K562 (cell line): ENCODE data around the gene SKIDA1. TPM values are rescaled to one million over a fixed set of nuclear protein-coding genes. Genes with fewer than 3 reads are reported as not detected.

Experiments
- ZBTB33 ChIP-seq: sonication (generic); formaldehyde crosslinking; IDR thresholded peaks from 2 replicates; pipeline ENCODE4 v1.8.1; 2023; ENCODE audit warnings: mild to moderate bottlenecking, missing genetic modification reagents
- ZFP30 ChIP-seq: fragments of 250-450 bp; sonication (Bioruptor Pico); IDR thresholded peaks from 2 replicates; pipeline ENCODE4 v1.8.0; 2022; ENCODE audit warnings: moderate library complexity, mild to moderate bottlenecking, inconsistent platforms, borderline replicate concordance
- polyA plus RNA-seq, 8 experiments: library from polyadenylated mRNA; depleted of rRNA in 4 of 8; stranded (reverse) in 5 of 8; unstranded in 3 of 8; fragments of >200 nt; fragmentation: Nextera tagmentation in 2 of 8; fragmentation: Illumina TruSeq in 1 of 8; extraction: Ambion mirVana in 2 of 8; extraction: Trizol in 1 of 8; gene quantifications; 2 replicates each; pipeline versions ENCODE4 v1.2.1 to v1.2.3, GENCODE V29; 2011 to 2014; ENCODE audit warnings: inconsistent platforms in 1 of 8, missing spikeins in 1 of 8
- total RNA-seq, 7 experiments: library from RNA; depleted of rRNA in 6 of 7; stranded (reverse); fragments of >200 nt in 6 of 7; fragmentation: Illumina TruSeq in 2 of 7; extraction: Trizol in 2 of 7; gene quantifications; 2 replicates each; pipeline versions ENCODE4 v1.2.1 to v1.2.3, GENCODE V29; 2011 to 2021; ENCODE audit warnings: low replicate concordance in 1 of 7
- TF ChIP-seq, protein P1 (sequence below): fragments of 450-650 bp; IDR thresholded peaks from 2 replicates; pipeline ENCODE4 v1.6.1; 2016; ENCODE audit warnings: mild to moderate bottlenecking, moderate library complexity
- TF ChIP-seq, protein P2 (sequence below): sonication (generic); formaldehyde crosslinking; IDR thresholded peaks from 2 replicates; pipeline ENCODE4 v1.8.1; 2023; ENCODE audit warnings: mild to moderate bottlenecking, missing genetic modification reagents
- TF ChIP-seq, protein P3 (sequence below): sonication (generic); formaldehyde crosslinking; IDR thresholded peaks from 2 replicates; pipeline ENCODE4 v1.8.0; 2022; ENCODE audit warnings: mild to moderate bottlenecking, low read depth, missing genetic modification reagents

Gene SKIDA1
- total and polyA plus RNA-seq, 9 of the 15 experiments (the other 6 are each of a cell fraction or from before 2014, with no cell fraction given) = 0.05 to 1.1 (median 0.42) TPM

DNA sequence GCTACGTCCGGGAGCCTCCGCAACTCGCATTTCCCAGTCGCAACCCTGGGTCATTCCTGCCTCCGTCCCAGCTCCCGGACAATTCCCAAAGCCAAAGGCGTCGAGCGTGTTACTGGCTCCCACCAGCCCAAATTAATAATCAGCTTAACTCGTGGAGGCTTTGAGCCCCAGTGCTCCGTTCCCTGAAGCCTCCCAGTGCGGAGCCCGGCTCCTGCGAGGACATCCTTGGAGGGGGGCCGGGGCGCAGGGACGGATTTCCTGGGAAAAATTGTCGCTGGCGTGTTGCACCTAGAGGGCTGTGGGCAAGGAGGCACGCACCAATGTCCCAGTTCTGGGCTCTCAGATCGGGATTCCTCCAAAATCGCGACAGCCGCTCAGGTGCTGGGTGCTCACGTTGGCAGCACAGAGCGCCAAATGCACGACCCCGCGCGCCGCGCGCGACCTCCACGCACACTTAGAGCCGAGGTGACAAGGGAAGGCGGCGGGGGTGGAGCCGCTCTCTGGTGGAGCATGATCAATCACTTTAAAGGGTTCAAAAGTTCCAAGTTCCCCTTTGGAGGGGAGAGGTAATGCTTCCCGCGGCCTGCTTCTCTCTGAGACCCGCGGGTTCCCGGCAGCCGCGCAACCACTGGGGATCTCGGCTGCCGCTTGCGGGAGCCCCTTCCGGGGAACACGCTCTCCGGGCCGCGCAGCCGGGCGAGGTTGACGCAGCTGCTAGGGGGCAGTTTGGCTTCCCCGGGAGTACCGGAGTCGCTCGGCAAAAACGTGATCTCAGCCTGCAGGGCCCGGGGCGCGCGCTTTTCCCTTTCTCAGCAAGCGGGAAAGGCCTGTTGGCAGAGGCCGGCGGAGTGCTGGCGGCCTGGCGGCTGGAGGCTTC lies 25.5 kb downstream of the SKIDA1 start (continued):
- TF ChIP-seq, protein P1, sequence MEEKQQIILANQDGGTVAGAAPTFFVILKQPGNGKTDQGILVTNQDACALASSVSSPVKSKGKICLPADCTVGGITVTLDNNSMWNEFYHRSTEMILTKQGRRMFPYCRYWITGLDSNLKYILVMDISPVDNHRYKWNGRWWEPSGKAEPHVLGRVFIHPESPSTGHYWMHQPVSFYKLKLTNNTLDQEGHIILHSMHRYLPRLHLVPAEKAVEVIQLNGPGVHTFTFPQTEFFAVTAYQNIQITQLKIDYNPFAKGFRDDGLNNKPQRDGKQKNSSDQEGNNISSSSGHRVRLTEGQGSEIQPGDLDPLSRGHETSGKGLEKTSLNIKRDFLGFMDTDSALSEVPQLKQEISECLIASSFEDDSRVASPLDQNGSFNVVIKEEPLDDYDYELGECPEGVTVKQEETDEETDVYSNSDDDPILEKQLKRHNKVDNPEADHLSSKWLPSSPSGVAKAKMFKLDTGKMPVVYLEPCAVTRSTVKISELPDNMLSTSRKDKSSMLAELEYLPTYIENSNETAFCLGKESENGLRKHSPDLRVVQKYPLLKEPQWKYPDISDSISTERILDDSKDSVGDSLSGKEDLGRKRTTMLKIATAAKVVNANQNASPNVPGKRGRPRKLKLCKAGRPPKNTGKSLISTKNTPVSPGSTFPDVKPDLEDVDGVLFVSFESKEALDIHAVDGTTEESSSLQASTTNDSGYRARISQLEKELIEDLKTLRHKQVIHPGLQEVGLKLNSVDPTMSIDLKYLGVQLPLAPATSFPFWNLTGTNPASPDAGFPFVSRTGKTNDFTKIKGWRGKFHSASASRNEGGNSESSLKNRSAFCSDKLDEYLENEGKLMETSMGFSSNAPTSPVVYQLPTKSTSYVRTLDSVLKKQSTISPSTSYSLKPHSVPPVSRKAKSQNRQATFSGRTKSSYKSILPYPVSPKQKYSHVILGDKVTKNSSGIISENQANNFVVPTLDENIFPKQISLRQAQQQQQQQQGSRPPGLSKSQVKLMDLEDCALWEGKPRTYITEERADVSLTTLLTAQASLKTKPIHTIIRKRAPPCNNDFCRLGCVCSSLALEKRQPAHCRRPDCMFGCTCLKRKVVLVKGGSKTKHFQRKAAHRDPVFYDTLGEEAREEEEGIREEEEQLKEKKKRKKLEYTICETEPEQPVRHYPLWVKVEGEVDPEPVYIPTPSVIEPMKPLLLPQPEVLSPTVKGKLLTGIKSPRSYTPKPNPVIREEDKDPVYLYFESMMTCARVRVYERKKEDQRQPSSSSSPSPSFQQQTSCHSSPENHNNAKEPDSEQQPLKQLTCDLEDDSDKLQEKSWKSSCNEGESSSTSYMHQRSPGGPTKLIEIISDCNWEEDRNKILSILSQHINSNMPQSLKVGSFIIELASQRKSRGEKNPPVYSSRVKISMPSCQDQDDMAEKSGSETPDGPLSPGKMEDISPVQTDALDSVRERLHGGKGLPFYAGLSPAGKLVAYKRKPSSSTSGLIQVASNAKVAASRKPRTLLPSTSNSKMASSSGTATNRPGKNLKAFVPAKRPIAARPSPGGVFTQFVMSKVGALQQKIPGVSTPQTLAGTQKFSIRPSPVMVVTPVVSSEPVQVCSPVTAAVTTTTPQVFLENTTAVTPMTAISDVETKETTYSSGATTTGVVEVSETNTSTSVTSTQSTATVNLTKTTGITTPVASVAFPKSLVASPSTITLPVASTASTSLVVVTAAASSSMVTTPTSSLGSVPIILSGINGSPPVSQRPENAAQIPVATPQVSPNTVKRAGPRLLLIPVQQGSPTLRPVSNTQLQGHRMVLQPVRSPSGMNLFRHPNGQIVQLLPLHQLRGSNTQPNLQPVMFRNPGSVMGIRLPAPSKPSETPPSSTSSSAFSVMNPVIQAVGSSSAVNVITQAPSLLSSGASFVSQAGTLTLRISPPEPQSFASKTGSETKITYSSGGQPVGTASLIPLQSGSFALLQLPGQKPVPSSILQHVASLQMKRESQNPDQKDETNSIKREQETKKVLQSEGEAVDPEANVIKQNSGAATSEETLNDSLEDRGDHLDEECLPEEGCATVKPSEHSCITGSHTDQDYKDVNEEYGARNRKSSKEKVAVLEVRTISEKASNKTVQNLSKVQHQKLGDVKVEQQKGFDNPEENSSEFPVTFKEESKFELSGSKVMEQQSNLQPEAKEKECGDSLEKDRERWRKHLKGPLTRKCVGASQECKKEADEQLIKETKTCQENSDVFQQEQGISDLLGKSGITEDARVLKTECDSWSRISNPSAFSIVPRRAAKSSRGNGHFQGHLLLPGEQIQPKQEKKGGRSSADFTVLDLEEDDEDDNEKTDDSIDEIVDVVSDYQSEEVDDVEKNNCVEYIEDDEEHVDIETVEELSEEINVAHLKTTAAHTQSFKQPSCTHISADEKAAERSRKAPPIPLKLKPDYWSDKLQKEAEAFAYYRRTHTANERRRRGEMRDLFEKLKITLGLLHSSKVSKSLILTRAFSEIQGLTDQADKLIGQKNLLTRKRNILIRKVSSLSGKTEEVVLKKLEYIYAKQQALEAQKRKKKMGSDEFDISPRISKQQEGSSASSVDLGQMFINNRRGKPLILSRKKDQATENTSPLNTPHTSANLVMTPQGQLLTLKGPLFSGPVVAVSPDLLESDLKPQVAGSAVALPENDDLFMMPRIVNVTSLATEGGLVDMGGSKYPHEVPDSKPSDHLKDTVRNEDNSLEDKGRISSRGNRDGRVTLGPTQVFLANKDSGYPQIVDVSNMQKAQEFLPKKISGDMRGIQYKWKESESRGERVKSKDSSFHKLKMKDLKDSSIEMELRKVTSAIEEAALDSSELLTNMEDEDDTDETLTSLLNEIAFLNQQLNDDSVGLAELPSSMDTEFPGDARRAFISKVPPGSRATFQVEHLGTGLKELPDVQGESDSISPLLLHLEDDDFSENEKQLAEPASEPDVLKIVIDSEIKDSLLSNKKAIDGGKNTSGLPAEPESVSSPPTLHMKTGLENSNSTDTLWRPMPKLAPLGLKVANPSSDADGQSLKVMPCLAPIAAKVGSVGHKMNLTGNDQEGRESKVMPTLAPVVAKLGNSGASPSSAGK = no peak
- TF ChIP-seq ZFP30 = no peak
- TF ChIP-seq, protein P2, sequence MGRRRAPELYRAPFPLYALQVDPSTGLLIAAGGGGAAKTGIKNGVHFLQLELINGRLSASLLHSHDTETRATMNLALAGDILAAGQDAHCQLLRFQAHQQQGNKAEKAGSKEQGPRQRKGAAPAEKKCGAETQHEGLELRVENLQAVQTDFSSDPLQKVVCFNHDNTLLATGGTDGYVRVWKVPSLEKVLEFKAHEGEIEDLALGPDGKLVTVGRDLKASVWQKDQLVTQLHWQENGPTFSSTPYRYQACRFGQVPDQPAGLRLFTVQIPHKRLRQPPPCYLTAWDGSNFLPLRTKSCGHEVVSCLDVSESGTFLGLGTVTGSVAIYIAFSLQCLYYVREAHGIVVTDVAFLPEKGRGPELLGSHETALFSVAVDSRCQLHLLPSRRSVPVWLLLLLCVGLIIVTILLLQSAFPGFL (CRISPR knock-in tag) = no peak
- TF ChIP-seq, protein P3, sequence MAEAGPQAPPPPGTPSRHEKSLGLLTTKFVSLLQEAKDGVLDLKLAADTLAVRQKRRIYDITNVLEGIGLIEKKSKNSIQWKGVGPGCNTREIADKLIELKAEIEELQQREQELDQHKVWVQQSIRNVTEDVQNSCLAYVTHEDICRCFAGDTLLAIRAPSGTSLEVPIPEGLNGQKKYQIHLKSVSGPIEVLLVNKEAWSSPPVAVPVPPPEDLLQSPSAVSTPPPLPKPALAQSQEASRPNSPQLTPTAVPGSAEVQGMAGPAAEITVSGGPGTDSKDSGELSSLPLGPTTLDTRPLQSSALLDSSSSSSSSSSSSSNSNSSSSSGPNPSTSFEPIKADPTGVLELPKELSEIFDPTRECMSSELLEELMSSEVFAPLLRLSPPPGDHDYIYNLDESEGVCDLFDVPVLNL = no peak
- TF ChIP-seq ZBTB33 = peak; percentile 91
